SK-N-SH (cell line): ENCODE data around the gene ITGB8.

Experiments used
- CTCF ChIP-seq: fragments of 200-600 bp; sonication (generic); IDR thresholded peaks from 2 replicates; pipeline ENCODE4 v1.6.1; 2017; ENCODE audit warnings: antibody characterized with exemption, mild to moderate bottlenecking, moderate library complexity
- EZH2phosphoT487 ChIP-seq: fragments of 200-600 bp; sonication (generic); IDR thresholded peaks from 2 replicates; pipeline ENCODE4 v1.6.1; 2017; ENCODE audit warnings: low read depth, mixed run types, mild to moderate bottlenecking, antibody characterized with exemption, moderate library complexity, borderline replicate concordance
- GABPA ChIP-seq: IDR thresholded peaks from 2 replicates; pipeline ENCODE4 v1.4.0; 2012; ENCODE audit warnings: low read depth, mild to moderate bottlenecking
- GATA2 ChIP-seq: sonication (generic); formaldehyde crosslinking; IDR thresholded peaks from 2 replicates; pipeline ENCODE4 v1.5.0; 2020; ENCODE audit warnings: mild to moderate bottlenecking, missing genetic modification reagents
- NRF1 ChIP-seq: IDR thresholded peaks from 2 replicates; pipeline ENCODE4 v1.6.1; 2012; ENCODE audit warnings: low read depth, mild to moderate bottlenecking, low read length
- USF2 ChIP-seq: fragments of 150-350 bp; IDR thresholded peaks from 2 replicates; pipeline ENCODE4 v1.6.1; 2017; ENCODE audit warnings: antibody characterized with exemption, low read length, low read depth, borderline replicate concordance

- TF ChIP-seq CTCF (no peak), EZH2phosphoT487 (no peak), GATA2 (no peak), GABPA (no peak), NRF1 (no peak), USF2 (no peak)
Observed at GRCh38 chr7:20343941-20344340, 13.2 kb downstream of the ITGB8 start.
